ENCODE data around the gene GNG7. TPM values are rescaled to one million over a fixed set of nuclear protein-coding genes. Genes with fewer than 3 reads are reported as not detected.

GNG7 gene
- total RNA-seq, 1 donor from 2014 or later = 5.1 TPM

DNA sequence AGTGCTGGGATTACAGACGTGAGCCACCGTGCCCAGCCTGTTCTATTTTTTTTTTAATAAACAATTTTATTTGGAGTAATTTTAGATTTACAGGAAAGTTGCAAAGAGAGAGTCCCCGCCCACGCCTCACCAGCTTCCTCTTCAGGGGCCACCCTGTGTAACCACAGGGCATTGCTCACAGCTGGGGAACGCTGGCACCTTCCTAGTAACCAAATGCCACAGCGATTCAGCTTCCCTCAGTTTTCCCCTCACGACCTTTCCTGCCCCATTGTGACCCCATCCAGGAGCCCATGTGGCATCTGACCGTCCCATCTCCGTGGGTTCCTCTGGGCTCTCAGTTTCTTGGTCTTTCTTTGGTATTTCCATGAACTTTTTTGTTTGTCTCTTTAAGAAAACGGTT lies 83.9 kb downstream of the GNG7 start:
- H3K36me3 Mint-ChIP-seq (ENCODE audit: unreplicated experiment) = no peaks in the 10 kb centered on the region
- no peak overlapping the region for H3K4me3 Mint-ChIP-seq (ENCODE audit: unreplicated experiment)
- H3K27ac Mint-ChIP-seq (ENCODE audit: unreplicated experiment) = peak overlapping the region; percentile 75
- TF ChIP-seq, protein P1, sequence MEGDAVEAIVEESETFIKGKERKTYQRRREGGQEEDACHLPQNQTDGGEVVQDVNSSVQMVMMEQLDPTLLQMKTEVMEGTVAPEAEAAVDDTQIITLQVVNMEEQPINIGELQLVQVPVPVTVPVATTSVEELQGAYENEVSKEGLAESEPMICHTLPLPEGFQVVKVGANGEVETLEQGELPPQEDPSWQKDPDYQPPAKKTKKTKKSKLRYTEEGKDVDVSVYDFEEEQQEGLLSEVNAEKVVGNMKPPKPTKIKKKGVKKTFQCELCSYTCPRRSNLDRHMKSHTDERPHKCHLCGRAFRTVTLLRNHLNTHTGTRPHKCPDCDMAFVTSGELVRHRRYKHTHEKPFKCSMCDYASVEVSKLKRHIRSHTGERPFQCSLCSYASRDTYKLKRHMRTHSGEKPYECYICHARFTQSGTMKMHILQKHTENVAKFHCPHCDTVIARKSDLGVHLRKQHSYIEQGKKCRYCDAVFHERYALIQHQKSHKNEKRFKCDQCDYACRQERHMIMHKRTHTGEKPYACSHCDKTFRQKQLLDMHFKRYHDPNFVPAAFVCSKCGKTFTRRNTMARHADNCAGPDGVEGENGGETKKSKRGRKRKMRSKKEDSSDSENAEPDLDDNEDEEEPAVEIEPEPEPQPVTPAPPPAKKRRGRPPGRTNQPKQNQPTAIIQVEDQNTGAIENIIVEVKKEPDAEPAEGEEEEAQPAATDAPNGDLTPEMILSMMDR (IDR thresholded peaks at IDR 0.05) = no peak
- H3K27me3 Mint-ChIP-seq (ENCODE audit: unreplicated experiment) = no peaks in the 10 kb centered on the region
- DNase-seq (ENCODE audit: extremely low spot score, unreplicated experiment) = no peak
- peaks cover 37% of the 10 kb centered on the region for H3K4me1 Mint-ChIP-seq (ENCODE audit: unreplicated experiment)
- no peaks in the 10 kb centered on the region for H3K9me3 Mint-ChIP-seq (ENCODE audit: unreplicated experiment)

DNA sequence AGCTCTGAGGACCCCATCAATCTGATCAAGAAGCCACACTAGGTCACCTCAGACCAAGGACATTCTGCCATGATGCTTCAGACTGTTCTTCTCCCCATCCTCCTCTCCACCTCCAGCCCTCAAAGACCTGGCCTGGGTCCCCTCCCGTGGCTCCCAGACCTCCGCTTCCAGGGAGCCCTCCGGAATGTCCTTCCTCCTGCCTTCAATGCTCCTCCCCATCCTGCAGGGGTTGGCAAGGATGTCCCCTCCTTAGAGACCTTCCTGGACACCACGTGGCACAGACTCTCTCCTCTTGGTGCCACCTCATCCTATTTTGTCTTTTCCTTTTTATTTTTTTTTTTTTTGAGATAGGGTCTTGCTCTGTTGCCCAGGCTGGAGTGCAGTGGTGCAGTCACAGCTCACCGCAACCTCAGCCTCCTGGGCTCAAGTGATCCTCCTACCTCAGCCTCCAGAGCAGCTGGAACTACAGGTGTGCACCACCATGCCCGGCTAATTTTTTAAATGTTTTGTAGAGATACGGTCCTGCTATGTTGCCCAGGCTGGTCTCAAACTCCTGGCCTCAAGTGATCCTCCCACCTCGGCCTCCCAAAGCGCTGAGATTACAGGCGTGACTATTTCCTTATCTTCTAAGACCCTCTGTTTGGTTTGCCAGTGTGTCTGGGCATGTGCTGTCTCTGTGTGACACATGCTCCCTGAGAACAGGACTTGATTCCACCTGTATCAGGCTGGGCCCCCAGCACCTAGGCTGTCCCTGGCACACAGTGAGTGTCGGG lies 84.9 kb downstream of the GNG7 start:
- Mint-ChIP-seq H3K4me1 (ENCODE audit: unreplicated experiment) (peaks cover 43% of the 10 kb centered on the region), H3K36me3 (ENCODE audit: unreplicated experiment) (no peaks in the 10 kb centered on the region), H3K4me3 (ENCODE audit: unreplicated experiment) (no peak overlapping the region), H3K27ac (ENCODE audit: unreplicated experiment) (no peak overlapping the region), H3K27me3 (ENCODE audit: unreplicated experiment) (no peaks in the 10 kb centered on the region), H3K9me3 (ENCODE audit: unreplicated experiment) (no peaks in the 10 kb centered on the region)
- DNase-seq (ENCODE audit: extremely low spot score, unreplicated experiment) = no peak
- TF ChIP-seq, protein P1 (IDR thresholded peaks at IDR 0.05) = no peak

DNA sequence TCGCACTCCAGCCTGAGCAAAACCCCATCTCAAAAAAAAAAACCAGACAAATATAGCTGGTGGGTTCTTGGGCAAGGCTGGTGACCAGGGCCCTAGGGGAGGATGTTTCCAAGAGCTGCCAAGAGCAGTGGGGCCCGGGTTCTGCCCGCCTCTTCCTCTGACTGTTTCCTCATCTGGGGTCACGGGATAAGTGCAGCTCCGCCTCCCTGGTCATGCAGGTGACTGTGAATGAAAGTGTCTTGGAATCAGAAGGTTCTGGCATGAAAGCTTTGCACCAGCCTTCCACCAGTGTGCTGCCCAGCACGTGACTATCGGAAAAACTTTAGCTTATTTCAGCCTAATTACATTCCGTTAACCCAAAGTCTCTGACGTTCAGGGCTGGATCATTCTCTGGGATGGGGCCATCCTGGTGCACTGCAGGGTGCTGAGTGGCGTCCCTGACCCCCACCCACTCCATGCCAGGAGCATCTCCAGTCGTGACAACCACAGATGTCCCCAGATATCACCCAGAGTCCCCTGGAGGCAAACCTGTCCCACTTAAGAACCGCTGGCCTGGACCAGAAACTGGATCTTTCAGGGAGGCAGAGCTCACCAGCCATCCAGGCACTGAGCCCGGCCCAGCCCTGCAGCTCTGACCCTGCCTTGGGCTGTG lies 85.6 kb downstream of the GNG7 start:
- H3K27me3 Mint-ChIP-seq (ENCODE audit: unreplicated experiment) = no peaks in the 10 kb centered on the region
- H3K9me3 Mint-ChIP-seq (ENCODE audit: unreplicated experiment) = no peaks in the 10 kb centered on the region
- no peak for DNase-seq (ENCODE audit: extremely low spot score, unreplicated experiment)
- no peak overlapping the region for H3K4me3 Mint-ChIP-seq (ENCODE audit: unreplicated experiment)
- TF ChIP-seq, protein P1 (IDR thresholded peaks at IDR 0.05) = no peak
- no peaks in the 10 kb centered on the region for H3K36me3 Mint-ChIP-seq (ENCODE audit: unreplicated experiment)
- no peak overlapping the region for H3K27ac Mint-ChIP-seq (ENCODE audit: unreplicated experiment)
- peaks cover 48% of the 10 kb centered on the region for H3K4me1 Mint-ChIP-seq (ENCODE audit: unreplicated experiment)

DNA sequence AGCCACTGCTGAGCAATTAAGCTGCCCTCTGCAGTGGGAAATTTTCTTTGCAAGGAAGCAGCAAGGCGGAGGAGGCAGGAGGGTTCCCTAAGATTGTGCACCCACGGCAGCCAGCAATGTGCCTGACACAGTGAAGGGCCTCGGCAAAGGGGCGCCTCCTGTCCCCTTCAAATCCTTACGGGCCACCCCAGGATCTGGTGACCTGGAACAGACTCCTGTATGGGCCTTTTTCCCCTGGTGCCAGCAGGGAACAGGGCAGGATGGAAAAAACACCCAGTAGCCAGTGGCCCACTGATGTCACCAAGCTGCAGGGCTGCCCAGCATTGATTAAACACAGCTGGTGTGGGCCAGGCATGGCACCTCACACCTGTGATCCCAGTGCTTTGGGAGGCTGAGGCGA lies 86.7 kb downstream of the GNG7 start:
- Mint-ChIP-seq H3K27ac (ENCODE audit: unreplicated experiment) (no peak overlapping the region), H3K9me3 (ENCODE audit: unreplicated experiment) (no peaks in the 10 kb centered on the region), H3K27me3 (ENCODE audit: unreplicated experiment) (no peaks in the 10 kb centered on the region), H3K4me3 (ENCODE audit: unreplicated experiment) (no peak overlapping the region), H3K36me3 (ENCODE audit: unreplicated experiment) (no peaks in the 10 kb centered on the region), H3K4me1 (ENCODE audit: unreplicated experiment) (peaks cover 47% of the 10 kb centered on the region)
- TF ChIP-seq, protein P1 (IDR thresholded peaks at IDR 0.05) = no peak
- DNase-seq (ENCODE audit: extremely low spot score, unreplicated experiment) = no peak

DNA sequence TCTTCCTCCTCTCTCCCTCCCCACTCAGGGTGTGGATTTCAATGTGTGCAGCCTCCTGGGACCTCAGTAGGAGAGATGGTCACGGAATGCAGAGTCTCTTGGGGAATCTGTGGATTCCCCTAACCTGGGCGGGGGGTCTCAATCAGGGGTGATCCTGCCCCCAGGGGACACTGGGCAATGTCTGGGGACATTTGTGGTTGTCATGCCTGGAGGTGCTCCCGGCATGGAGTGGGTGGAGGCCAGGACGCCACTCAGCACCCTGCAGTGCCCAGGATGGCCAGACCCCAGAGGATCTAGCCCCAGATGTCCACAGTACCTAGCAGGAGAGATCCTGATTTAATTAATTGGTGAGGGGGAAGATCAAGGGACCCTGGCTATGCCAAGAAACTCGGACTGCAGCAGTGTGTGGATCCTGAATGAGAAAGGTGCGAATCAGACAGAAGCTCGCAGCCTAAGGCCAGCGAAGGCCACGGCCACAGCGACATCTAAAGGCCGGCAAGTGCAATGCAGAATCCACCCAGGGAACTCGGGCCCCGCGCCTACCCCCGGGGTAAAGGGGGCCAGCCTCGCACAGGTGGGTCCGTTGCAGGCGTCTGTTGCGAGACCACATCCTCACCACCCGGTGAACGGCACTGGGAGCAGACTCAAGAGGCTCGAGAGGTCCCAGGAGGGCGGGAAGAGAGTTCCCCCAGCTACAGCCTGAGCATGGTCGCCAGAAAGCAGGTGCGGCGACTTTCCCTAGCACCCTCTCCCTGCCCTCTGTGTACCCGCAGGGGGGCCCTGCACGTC lies 88.8 kb downstream of the GNG7 start:
- H3K36me3 Mint-ChIP-seq (ENCODE audit: unreplicated experiment) = no peaks in the 10 kb centered on the region
- H3K27ac Mint-ChIP-seq (ENCODE audit: unreplicated experiment) = no peak overlapping the region
- H3K27me3 Mint-ChIP-seq (ENCODE audit: unreplicated experiment) = no peaks in the 10 kb centered on the region
- no peak for DNase-seq (ENCODE audit: extremely low spot score, unreplicated experiment)
- TF ChIP-seq, protein P1 (IDR thresholded peaks at IDR 0.05) = peak; percentile 94
- H3K9me3 Mint-ChIP-seq (ENCODE audit: unreplicated experiment) = no peaks in the 10 kb centered on the region
- peaks cover 40% of the 10 kb centered on the region for H3K4me1 Mint-ChIP-seq (ENCODE audit: unreplicated experiment)
- H3K4me3 Mint-ChIP-seq (ENCODE audit: unreplicated experiment) = no peak overlapping the region
